LNCaP clone FGC (cell line): ENCODE results near the gene COBL.

Experiments
- DNase-seq: peaks from one replicate; pipeline ENCODE4 v3.0.0-alpha.2; 2011; ENCODE audit warnings: low read depth
- H3K4me3 ChIP-seq: 2 replicates; pipeline ENCODE4 v1.5.1; 2011; ENCODE audit warnings: mild to moderate bottlenecking, low read depth, low read length, control low read depth
- TF ChIP-seq, protein P1 (sequence below): IDR thresholded peaks from 2 replicates; pipeline ENCODE4 v1.5.1; 2012; ENCODE audit warnings: mild to moderate bottlenecking; ENCODE audit not compliant: control insufficient read depth, insufficient read depth; ENCODE audit errors: extremely low read depth

COBL gene

DNA sequence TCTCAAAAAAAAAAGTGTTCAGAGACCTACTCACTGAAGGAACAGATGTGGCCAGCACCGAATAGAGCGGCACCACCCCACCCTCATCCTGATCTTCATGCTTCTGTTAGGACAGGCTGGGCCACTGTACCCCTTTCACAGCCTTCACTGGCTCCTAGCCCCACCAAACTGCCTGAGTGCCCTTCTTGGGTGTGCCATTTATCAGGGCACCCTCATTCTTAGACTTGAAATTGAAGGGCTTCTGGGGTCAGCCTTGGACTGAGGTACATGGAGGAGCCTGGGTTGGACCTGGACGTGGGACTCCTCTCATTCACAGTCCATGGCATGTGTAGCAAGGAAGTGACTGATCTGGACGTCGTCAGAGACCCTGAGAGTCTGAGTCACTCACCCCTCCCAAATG lies 190.3 kb downstream of the COBL start:
- TF ChIP-seq, protein P1, sequence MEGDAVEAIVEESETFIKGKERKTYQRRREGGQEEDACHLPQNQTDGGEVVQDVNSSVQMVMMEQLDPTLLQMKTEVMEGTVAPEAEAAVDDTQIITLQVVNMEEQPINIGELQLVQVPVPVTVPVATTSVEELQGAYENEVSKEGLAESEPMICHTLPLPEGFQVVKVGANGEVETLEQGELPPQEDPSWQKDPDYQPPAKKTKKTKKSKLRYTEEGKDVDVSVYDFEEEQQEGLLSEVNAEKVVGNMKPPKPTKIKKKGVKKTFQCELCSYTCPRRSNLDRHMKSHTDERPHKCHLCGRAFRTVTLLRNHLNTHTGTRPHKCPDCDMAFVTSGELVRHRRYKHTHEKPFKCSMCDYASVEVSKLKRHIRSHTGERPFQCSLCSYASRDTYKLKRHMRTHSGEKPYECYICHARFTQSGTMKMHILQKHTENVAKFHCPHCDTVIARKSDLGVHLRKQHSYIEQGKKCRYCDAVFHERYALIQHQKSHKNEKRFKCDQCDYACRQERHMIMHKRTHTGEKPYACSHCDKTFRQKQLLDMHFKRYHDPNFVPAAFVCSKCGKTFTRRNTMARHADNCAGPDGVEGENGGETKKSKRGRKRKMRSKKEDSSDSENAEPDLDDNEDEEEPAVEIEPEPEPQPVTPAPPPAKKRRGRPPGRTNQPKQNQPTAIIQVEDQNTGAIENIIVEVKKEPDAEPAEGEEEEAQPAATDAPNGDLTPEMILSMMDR, result no peak
- no peak for DNase-seq
- no peak overlapping the region for H3K4me3 ChIP-seq

DNA sequence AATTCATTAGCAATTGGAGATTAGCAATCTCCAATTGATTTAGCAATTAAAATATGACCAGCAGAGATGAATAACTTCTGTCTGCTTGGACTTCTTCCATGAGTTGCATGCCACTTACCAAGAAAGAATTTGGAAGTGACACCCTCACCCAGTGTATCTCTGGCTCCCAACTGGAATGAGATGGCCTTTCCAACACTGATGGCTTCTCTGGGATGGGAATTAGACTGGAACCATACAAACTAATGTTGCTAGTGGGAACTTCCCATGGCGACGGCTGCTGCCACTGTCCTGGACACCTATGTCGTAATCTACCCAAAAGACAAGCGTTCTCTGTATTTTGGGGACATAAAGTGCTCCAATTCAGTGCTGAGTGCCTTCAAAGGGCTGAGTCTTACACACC lies 192.3 kb downstream of the COBL start:
- DNase-seq, result no peak
- no peak overlapping the region for H3K4me3 ChIP-seq

DNA sequence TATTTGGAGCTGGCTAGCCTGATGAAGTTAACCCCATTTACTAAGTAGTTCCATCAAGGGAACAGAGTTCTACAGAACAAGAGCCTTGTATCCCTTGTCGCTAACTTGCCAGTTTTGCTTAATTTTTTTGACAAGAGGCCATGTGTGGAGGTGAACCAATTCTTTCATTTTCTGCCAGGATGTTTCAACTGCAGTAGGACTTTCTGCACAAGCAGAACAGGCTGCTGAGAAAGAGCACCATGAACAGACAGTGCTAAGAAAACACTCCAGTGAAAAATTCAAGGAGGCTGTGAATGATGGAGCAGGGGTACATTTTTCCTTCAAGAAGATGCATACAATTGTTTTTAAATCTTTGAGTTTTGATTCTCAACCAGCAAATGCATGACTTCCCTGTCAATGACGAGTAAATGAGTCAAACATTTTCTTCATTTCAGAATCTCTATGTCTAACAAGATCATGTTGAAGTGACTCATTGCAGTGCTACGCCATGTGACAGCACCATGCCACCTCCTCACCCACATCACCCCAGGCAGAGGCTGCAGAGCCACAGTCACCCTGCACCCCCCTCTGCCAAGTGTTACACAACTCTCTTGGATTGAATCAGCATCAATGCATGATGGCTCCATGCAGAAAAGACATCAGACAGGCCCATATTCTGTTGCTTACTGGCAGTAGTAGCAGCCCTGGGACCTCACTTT lies 193.1 kb downstream of the COBL start:
- no peak for DNase-seq
- TF ChIP-seq, protein P1, result no peak
- no peak overlapping the region for H3K4me3 ChIP-seq

More for the DNA sequence above, 192.3 kb downstream of the COBL start:
- TF ChIP-seq, protein P1, result no peak

DNA sequence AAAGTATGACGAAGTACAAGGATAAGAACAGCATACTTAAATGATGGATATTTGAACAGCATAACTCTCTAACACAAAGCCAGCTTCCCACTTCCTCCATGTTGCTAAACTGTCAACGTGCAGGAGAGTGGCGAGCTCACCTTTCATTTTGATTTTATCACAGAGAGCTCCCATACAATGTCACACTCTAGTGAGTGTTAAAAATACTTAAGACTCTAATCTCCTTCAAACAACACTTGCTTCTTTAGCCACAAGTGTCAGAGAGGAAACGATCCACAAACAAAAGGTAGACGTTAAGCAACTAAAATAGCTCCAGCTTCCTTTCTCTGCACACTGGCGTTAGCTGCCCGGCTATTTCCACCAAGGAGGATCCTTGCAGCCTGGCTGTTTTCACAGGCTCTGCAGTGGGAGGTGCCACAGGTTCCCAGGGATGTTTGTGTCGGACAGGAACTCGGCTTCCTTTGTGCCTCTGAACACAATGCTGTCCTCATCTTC lies 194.6 kb downstream of the COBL start:
- H3K4me3 ChIP-seq, result no peak overlapping the region
- TF ChIP-seq, protein P1, result no peak
- DNase-seq, result no peak

DNA sequence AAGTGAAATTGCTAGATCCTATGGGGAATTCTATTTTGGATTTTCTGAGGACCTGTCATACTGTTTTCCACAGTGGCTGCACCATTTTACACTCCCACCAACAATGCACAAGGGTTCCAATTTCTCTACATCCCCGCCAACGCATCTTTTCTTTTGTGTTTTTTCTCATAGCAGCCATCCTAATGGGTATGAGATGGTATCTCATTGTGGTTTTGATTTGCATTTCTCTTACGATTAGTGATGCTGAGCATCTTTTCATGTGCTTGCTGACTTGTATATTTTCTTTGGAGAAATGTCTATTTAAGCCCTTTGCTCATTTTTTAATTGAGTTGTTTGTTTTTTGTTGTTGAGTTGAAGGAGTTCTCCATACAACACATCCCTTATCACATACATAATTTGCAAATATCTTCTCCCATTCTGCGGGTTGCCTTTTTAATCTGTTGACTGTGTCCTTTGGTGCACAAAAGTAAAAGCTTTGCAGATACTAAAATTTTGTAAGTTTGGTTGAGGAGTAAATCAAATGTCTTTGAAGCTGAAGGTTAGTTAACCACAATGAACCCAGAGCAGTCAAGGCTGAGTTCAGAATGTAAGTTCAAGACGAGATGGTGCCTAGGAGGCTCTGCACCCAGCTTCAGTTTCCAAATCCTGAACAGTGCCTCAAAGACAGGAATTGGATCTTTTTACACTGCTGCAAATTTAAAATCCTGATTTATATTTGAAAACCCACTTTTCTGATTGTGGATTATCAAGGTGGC lies 195.4 kb downstream of the COBL start:
- DNase-seq, result no peak
- TF ChIP-seq, protein P1, result no peak
- H3K4me3 ChIP-seq, result no peak overlapping the region

DNA sequence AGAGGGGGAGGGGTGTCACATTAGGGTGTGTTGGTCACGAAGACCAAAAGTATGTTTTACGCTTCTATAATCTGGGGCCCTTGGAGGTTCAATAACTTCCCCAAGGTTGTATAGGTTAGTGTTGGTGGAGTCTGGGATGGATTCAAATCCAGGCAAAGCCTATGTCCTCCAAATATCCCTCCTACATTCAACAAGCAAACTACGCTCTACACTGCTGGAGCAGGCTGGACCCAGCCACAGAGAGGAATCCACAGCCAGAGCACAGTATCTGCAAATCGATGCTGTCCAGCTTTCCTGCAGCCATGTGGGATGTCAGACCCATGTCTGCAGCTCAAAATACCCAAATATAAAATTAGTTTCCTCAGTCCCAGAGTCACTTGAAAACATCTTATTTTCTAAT lies 198.0 kb downstream of the COBL start:
- no peak overlapping the region for H3K4me3 ChIP-seq
- TF ChIP-seq, protein P1, result no peak
- DNase-seq, result no peak
